Retinal pigment epithelial cell (primary cell): ENCODE data around the gene NRF1.

Experiments used
- DNase-seq: peaks from one replicate; pipeline ENCODE4 v3.0.0-alpha.2; 2010; ENCODE audit warnings: low read depth
- H3K4me3 ChIP-seq: 2 replicates; pipeline ENCODE4 v1.5.1; 2011; ENCODE audit warnings: mild to moderate bottlenecking, low read length, control low read depth, moderate library complexity
- CTCF ChIP-seq: conservative IDR thresholded peaks from 2 replicates; pipeline ENCODE4 v1.5.1; 2011; ENCODE audit warnings: low read depth, low read length, control low read depth, inconsistent platforms

The NRF1 gene

GRCh38 chr7:129703751-129704150 is 92.2 kb downstream of the NRF1 start:
- H3K4me3 ChIP-seq: no peak overlapping the region
- no peak for DNase-seq
- no peak for TF ChIP-seq CTCF

- H3K4me3 ChIP-seq: no peak overlapping the region
- no peak for TF ChIP-seq CTCF
- DNase-seq: no peak
Measured at GRCh38 chr7:129707910-129708499, 96.5 kb downstream of the NRF1 start.

- DNase-seq: no peak
- no peak for TF ChIP-seq CTCF
- no peak overlapping the region for H3K4me3 ChIP-seq
Measured at GRCh38 chr7:129713544-129713943, 102.0 kb downstream of the NRF1 start.

- no peak for TF ChIP-seq CTCF
- H3K4me3 ChIP-seq: no peak overlapping the region
- DNase-seq: no peak
Measured at GRCh38 chr7:129714514-129715063, 103.1 kb downstream of the NRF1 start.

- no peak for TF ChIP-seq CTCF
- H3K4me3 ChIP-seq: no peak overlapping the region
- no peak for DNase-seq
Measured at GRCh38 chr7:129719980-129720732, 108.6 kb downstream of the NRF1 start.

GRCh38 chr7:129721068-129721467 is 109.5 kb downstream of the NRF1 start:
- TF ChIP-seq CTCF: no peak
- no peak overlapping the region for H3K4me3 ChIP-seq
- no peak for DNase-seq

GRCh38 chr7:129723679-129724078 is 112.2 kb downstream of the NRF1 start:
- TF ChIP-seq CTCF: no peak
- no peak for DNase-seq
- no peak overlapping the region for H3K4me3 ChIP-seq
